ENCODE data around the gene ZNF362.

Gene ZNF362

GRCh38 chr1:33314416-33314815, 58.1 kb downstream of the ZNF362 start:
- Histone ChIP-seq H3K27me3 (ENCODE audit: insufficient read depth, low read length) (no peaks in the 10 kb centered on the region), H3K9me3 (ENCODE audit: low read length) (no peaks in the 10 kb centered on the region), H3K4me1 (ENCODE audit: insufficient read depth, low read length) (peaks cover 4% of the 10 kb centered on the region), H3K4me3 (ENCODE audit: low read length) (no peak overlapping the region), H2AFZ (ENCODE audit: low read depth, low read length) (no peak overlapping the region), H3K36me3 (ENCODE audit: insufficient read depth, low read length) (no peaks in the 10 kb centered on the region)

GRCh38 chr1:33316601-33317000, 60.3 kb downstream of the ZNF362 start:
- H3K36me3 ChIP-seq (ENCODE audit: insufficient read depth, low read length) = peaks cover 2% of the 10 kb centered on the region
- H3K27me3 ChIP-seq (ENCODE audit: insufficient read depth, low read length) = no peaks in the 10 kb centered on the region
- peaks cover 4% of the 10 kb centered on the region for H3K4me1 ChIP-seq (ENCODE audit: insufficient read depth, low read length)
- no peak overlapping the region for H3K4me3 ChIP-seq (ENCODE audit: low read length)
- no peak overlapping the region for H2AFZ ChIP-seq (ENCODE audit: low read depth, low read length)
- no peaks in the 10 kb centered on the region for H3K9me3 ChIP-seq (ENCODE audit: low read length)

- H2AFZ ChIP-seq (ENCODE audit: low read depth, low read length) = no peak overlapping the region
- no peaks in the 10 kb centered on the region for H3K27me3 ChIP-seq (ENCODE audit: insufficient read depth, low read length)
- H3K36me3 ChIP-seq (ENCODE audit: insufficient read depth, low read length) = peaks cover 2% of the 10 kb centered on the region
- H3K4me3 ChIP-seq (ENCODE audit: low read length) = no peak overlapping the region
- H3K9me3 ChIP-seq (ENCODE audit: low read length) = no peaks in the 10 kb centered on the region
- peaks cover 4% of the 10 kb centered on the region for H3K4me1 ChIP-seq (ENCODE audit: insufficient read depth, low read length)
Measured at GRCh38 chr1:33317354-33317753, 61.1 kb downstream of the ZNF362 start.

GRCh38 chr1:33317946-33318345, 61.7 kb downstream of the ZNF362 start:
- Histone ChIP-seq H3K9me3 (ENCODE audit: low read length) (no peaks in the 10 kb centered on the region), H3K4me3 (ENCODE audit: low read length) (no peak overlapping the region), H3K4me1 (ENCODE audit: insufficient read depth, low read length) (peaks cover 4% of the 10 kb centered on the region), H2AFZ (ENCODE audit: low read depth, low read length) (no peak overlapping the region), H3K27me3 (ENCODE audit: insufficient read depth, low read length) (no peaks in the 10 kb centered on the region), H3K36me3 (ENCODE audit: insufficient read depth, low read length) (peaks cover 7% of the 10 kb centered on the region)

GRCh38 chr1:33319186-33319948, 63.1 kb downstream of the ZNF362 start:
- Histone ChIP-seq H3K9me3 (ENCODE audit: low read length) (no peaks in the 10 kb centered on the region), H3K4me3 (ENCODE audit: low read length) (no peak overlapping the region), H3K4me1 (ENCODE audit: insufficient read depth, low read length) (peaks cover 4% of the 10 kb centered on the region), H3K36me3 (ENCODE audit: insufficient read depth, low read length) (peaks cover 21% of the 10 kb centered on the region), H2AFZ (ENCODE audit: low read depth, low read length) (no peak overlapping the region), H3K27me3 (ENCODE audit: insufficient read depth, low read length) (no peaks in the 10 kb centered on the region)

- Histone ChIP-seq H3K36me3 (ENCODE audit: insufficient read depth, low read length) (peaks cover 29% of the 10 kb centered on the region), H2AFZ (ENCODE audit: low read depth, low read length) (no peak overlapping the region), H3K9me3 (ENCODE audit: low read length) (no peaks in the 10 kb centered on the region), H3K4me1 (ENCODE audit: insufficient read depth, low read length) (peaks cover 4% of the 10 kb centered on the region), H3K4me3 (ENCODE audit: low read length) (no peak overlapping the region), H3K27me3 (ENCODE audit: insufficient read depth, low read length) (no peaks in the 10 kb centered on the region)
Measured at GRCh38 chr1:33319949-33320618, 63.8 kb downstream of the ZNF362 start.

- Histone ChIP-seq H3K27me3 (ENCODE audit: insufficient read depth, low read length) (no peaks in the 10 kb centered on the region), H3K4me3 (ENCODE audit: low read length) (no peak within 1 kb of the TSS), H3K4me1 (ENCODE audit: insufficient read depth, low read length) (peaks cover 4% of the 10 kb centered on the region), H3K9me3 (ENCODE audit: low read length) (no peaks in the 10 kb centered on the region), H2AFZ (ENCODE audit: low read depth, low read length) (no peak within 1 kb of the TSS), H3K36me3 (ENCODE audit: insufficient read depth, low read length) (peaks cover 35% of the 10 kb centered on the region)
Measured at GRCh38 chr1:33320619-33321165, 64.4 kb downstream of the ZNF362 start, which contains the start of gene A3GALT2. A3GALT2 (minus strand) TSS chr1:33321098; CDS start chr1:33321098, 0 bp downstream.

- peaks cover 4% of the 10 kb centered on the region for H3K4me1 ChIP-seq (ENCODE audit: insufficient read depth, low read length)
- no peaks in the 10 kb centered on the region for H3K9me3 ChIP-seq (ENCODE audit: low read length)
- H3K4me3 ChIP-seq (ENCODE audit: low read length) = no peak overlapping the region
- H3K36me3 ChIP-seq (ENCODE audit: insufficient read depth, low read length) = peaks cover 40% of the 10 kb centered on the region
- H3K27me3 ChIP-seq (ENCODE audit: insufficient read depth, low read length) = no peaks in the 10 kb centered on the region
- no peak overlapping the region for H2AFZ ChIP-seq (ENCODE audit: low read depth, low read length)
Measured at GRCh38 chr1:33321178-33321577, 64.9 kb downstream of the ZNF362 start.

GRCh38 chr1:33322109-33322508, 65.8 kb downstream of the ZNF362 start:
- H3K27me3 ChIP-seq (ENCODE audit: insufficient read depth, low read length) = no peaks in the 10 kb centered on the region
- no peak overlapping the region for H3K4me3 ChIP-seq (ENCODE audit: low read length)
- H2AFZ ChIP-seq (ENCODE audit: low read depth, low read length) = no peak overlapping the region
- H3K36me3 ChIP-seq (ENCODE audit: insufficient read depth, low read length) = peaks cover 49% of the 10 kb centered on the region
- H3K4me1 ChIP-seq (ENCODE audit: insufficient read depth, low read length) = peaks cover 4% of the 10 kb centered on the region
- H3K9me3 ChIP-seq (ENCODE audit: low read length) = no peaks in the 10 kb centered on the region

GRCh38 chr1:33322870-33323585, 66.7 kb downstream of the ZNF362 start:
- no peaks in the 10 kb centered on the region for H3K27me3 ChIP-seq (ENCODE audit: insufficient read depth, low read length)
- no peaks in the 10 kb centered on the region for H3K9me3 ChIP-seq (ENCODE audit: low read length)
- peaks cover 4% of the 10 kb centered on the region for H3K4me1 ChIP-seq (ENCODE audit: insufficient read depth, low read length)
- H3K4me3 ChIP-seq (ENCODE audit: low read length) = no peak overlapping the region
- peaks cover 58% of the 10 kb centered on the region for H3K36me3 ChIP-seq (ENCODE audit: insufficient read depth, low read length)
- no peak overlapping the region for H2AFZ ChIP-seq (ENCODE audit: low read depth, low read length)

GRCh38 chr1:33323663-33324477, 67.6 kb downstream of the ZNF362 start:
- Histone ChIP-seq H3K4me3 (ENCODE audit: low read length) (no peak overlapping the region), H2AFZ (ENCODE audit: low read depth, low read length) (no peak overlapping the region), H3K36me3 (ENCODE audit: insufficient read depth, low read length) (peaks cover 67% of the 10 kb centered on the region), H3K27me3 (ENCODE audit: insufficient read depth, low read length) (no peaks in the 10 kb centered on the region), H3K4me1 (ENCODE audit: insufficient read depth, low read length) (no peaks in the 10 kb centered on the region), H3K9me3 (ENCODE audit: low read length) (no peaks in the 10 kb centered on the region)

Data from neuron (in vitro differentiated cells).